KG1 (cell line): ENCODE data around the gene NUP43.
A peak's percentile ranks its signal among the peaks of the same experiment; 100 is the strongest.
"Not testable (repeated sequence)": the region's sequence is repeated elsewhere in the genome, so short reads cannot be mapped to it uniquely, and the experiment has no call there.

Experiments used
- DNase-seq: peaks from one replicate; lab custom pipeline; 2025; lab: John Stamatoyannopoulos, UW

Gene NUP43

DNA sequence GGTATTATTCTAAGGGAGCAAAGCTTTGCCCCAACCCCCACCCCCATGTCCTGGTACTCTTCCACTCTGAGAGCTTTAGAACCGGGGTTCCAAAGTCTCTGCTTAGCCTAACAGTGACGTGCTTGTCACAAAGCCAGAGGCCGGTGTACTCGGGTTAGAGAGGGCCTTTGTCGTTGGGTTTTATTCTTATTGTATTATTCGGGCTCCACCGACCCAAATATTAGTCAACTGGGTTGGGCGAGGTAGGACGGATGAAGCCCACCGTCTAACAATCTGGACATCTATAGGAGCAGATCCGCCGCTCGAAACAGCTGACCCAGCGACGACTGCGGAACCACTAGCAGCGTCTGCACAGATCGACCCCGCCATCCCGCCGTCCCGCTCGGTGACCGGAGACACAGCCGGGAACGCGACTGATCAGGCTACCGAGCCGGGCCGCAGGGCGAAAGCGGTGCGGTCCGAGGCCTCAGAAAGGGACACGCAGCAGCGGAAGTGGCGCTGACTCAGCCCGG is 2.8 kb upstream of the NUP43 start:
- DNase-seq: not testable (repeated sequence)

DNA sequence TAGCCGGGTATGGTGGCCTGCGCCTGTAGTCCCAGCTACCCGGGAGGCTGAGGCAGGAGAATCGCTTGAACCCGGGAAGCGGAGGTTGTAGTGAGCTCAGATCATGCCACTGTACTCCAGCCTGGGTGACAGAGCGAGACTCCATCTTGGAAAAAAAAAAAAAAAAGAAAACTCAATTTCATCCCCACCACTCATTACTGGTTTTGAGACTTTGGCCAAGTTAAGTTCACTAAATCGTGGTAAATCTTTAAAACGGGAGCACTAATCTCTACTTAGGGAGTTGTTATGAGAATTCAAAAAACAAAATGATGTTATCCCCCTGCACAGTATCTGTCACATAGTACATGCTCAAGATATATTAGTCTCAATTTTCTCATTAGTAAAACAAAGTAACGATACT is 1.1 kb downstream of the NUP43 start:
- DNase-seq: not testable (repeated sequence)

DNA sequence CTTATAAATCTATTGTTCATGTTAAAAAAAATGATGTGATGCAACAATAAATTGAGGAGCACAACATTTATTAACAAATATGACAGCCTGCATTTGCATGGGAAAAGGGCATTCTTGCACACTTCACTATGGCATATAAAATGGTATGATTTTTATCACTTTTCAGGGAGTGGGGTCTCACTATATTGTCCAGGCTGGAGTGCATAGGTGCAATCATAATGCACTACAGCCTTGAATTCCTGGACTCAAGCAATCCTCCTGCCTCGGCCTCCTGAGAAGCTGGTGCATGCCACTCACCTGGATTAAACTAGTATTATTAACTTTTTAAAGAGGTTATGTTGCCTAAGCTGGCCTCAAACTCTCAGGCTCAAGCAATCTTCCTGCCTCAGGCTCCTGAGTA is 11.4 kb downstream of the NUP43 start:
- DNase-seq: no peak

DNA sequence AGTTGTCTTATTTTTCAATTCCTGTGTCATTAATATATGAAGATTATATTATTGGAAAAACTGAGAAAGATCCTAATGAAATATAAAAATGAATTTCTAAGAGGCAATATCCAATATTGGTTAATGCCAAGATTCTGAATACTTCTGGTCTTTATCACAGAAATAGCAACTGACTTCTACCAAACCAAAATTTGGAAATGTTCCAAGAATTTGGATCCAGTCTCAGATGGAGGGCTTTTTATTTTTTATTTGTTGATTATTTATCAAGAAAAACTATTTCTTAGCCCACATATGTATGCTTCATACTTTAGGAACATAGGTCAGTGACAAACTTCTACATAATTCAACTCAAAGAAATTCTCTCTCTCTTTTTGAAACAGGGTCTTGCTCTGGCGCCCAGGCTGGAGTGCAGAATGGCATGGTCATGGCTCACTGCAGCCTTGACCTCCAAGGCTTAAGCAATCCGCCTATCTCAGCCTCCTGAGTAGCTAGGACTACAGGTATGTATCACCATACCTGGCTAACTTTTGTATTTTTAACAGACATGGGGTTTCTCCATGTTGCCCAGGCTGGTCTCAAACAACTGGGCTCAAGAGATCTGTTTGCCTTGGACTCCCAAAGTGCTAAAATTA is 13.1 kb downstream of the NUP43 start:
- DNase-seq: no peak

DNA sequence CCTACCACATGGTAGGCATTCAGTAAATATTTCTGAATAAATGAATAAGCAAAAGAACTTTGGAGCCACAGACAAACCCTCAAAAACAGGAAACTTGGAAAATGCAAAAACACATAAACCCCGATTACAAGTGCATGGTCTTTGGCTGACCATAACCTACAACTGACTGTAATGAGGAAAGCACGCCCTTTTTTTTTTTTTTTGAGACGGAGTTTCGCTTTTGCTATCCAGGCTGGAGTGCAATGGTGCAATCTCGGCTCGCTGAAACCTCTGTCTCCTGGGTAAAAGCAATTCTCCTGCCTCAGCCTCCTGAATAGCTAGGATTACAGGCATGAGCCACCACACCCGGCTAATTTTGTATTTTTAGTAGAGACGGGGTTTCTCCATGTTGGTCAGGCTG is 16.5 kb downstream of the NUP43 start:
- no peak for DNase-seq

DNA sequence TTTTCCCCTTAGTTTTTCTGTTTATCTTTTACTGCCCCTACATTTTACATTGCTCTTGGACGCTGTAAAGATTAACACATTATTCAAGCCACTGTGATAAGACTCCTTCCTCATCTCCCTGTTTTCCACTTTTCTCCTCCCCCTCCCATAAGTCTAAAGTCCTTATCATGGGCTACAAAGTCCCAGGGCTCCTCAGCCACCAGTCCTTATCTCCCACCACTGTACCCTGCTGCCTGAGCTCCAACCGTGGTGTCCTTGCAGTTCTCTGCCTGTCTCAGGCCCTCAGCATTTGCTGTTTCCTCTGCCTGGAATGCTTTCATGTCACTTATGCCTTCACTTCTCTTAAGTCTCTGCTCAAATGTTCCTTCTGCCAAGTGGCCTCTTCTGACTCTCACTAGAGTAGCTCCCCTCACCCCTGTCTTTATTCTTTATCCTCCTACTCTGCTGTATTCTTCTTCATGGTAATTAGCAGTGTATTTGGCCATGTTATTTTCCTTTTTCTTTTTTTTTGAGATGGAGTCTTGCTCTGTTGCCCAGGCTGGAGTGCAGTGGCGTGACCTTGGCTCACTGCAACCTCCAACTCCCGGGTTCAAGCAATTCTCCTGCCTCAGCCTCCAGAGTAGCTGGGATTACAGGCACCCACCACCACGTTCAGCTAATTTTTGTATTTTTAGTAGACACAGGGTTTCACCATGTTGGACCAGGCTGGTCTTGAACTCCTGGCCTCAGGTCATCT is 17.7 kb downstream of the NUP43 start:
- DNase-seq: no peak

DNA sequence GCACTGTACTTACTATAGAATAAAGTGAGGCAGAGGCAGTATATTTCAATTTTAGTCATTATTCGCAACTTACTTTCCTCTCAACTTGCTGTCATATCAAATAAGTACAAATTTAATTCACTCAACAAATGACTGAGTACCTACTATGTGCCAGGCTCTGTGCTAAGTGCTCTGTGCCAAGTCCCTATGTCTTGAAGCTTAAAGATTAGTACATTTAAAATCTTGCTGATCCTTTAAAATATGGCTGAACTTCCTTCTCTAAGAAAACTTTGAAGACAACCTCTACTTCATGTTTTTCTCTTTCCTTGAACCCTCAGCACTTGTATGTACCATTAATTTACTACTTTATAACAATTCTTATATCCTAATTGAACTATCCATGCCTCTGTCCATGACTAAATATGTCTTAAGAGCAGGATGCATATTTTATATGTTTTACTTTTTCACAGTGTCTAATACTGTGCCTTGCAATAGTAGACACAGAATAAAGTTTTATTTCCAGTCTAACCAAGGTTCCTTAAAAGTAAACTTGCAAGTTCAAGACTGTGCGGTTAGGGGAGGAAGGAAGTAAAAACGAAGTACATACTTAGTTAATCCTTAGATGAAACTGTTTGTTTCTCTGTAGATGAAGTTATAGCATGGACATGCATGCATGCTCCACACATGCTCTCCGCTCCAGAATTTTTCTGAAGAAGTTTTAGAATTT is 18.4 kb downstream of the NUP43 start:
- peak; percentile 59 for DNase-seq

DNA sequence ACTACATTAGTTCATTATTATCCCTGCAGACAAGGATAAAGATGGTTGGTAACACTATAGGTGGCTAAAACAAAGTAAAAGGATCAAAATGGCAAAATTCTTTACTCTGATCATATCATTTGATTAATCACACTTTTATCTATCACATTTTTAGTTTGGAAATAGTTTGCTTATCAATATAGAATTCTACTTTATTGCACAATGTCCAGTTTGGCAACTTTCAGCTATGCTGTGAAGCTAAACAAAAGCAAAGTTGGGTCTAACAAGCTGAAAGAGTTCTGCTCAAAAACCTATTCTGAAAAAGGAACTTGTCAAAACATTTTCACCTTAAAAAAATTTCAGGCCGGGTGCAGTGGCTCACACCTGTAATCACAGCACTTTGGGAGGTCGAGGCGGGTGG is 20.5 kb downstream of the NUP43 start:
- no peak for DNase-seq

DNA sequence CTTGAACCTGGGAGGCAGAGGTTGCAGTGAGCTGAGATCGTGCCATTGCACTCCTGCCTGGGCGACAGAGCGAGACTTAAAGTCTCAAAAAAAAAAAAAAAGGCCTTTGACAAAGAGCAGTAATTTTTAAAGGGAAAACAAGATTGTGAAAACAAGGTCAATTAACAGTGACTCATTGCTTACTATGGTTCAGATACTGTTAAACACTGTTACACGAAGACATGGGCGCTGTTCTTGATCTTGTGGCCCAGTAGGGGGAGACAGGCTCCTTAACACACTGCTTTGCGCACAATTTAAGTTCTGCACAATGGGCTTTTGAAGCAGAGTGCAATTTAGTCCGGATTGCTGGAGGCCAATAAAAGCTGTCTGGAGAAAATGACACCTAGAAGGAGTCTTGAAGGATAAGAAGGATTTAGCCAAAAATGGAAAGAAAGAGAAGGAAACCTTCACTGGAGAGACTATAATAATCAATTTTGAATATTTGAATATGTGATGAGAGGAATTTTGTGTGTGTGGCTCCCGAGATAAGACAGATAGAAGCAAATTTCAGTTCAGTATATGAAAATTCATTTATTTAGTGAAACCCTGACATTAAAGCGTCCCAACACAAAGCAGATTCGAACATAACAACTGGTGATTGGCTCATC is 22.4 kb downstream of the NUP43 start:
- no peak for DNase-seq

DNA sequence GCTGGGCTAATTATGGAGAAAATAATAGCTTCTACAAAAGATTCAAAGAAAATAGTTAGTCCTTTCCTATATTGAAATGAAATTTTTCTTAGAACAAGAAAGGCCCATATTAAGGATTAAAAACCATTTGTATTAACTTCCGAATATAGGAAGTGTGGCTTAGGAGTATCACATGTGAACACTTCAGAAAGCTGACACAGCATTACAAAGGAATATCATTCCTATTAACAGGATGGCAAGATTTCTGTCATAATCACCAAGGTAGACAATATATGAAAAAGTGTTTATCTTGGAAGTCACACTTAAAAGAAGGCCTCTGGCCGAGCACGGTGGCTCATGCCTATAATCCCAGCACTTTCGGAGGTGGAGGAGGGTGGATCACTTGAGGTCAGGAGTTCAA is 23.1 kb downstream of the NUP43 start:
- no peak for DNase-seq

DNA sequence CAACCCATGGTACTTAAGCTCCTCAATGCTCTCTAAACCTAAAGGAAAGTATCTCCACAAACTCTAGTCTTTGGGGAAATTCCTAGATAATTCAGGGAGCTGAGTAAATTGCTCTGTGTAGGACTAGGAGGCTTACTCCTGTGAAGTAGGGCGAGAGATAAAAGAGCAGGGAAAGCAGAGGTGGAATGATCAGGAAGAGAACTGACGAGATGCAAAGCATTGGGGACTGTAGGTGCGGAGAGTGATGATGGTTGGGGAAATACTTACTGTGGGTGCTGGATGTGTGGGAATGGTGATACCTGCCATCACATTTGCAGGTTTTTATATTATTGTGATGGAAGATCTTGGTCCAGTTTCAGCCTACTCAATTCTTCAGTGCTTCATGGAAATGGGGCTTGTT is 26.8 kb downstream of the NUP43 start:
- DNase-seq: no peak

DNA sequence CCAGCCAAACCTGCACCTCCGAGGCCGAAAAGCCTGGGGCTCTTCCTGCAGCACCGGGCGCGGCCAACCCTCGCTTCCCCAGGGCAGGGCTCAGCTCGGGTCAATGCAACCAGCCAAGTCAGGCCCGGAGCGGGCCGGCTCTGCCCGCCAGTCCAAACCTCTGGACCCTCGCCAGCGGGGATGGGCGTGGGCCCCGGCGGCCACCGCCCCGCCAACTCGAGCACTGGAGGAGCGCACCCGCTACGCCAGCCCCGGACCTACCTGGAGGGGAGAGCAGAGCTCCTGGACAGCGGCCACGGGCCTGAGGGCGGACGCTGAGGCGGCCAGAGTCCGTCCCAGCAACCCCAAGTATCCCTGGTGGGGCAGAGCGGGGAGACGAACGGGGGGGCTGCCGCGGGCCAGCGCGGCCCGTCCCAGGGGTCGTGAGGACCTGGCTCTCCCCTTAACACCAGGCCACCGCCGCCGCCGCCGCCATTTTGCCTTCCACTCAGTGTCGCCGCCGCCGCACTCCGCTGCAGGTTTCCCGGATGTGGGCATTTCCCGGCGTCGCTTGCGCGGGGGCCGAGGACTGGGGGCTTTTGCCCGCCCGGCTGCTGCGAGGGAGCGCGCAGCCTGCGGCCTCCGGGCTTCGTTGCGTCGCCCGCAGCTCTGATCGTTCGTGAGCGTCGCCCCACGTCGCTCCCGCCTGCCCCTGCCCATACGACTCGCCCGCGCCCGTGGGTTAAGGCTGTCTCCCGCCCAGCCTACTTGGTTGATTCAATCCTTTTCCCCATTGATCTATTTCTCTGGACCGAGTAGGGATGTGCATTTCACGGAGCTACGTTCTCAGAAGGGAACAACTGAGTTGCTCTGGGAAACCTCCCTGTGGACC is 28.5 kb downstream of the NUP43 start, which contains the start of gene LATS1:
Gene LATS1, minus strand, starts transcription at position 514 of the 871 bp plus-strand sequence. CDS start 15,975 bp downstream, outside the sequence.
- peak; percentile 64 for DNase-seq

DNA sequence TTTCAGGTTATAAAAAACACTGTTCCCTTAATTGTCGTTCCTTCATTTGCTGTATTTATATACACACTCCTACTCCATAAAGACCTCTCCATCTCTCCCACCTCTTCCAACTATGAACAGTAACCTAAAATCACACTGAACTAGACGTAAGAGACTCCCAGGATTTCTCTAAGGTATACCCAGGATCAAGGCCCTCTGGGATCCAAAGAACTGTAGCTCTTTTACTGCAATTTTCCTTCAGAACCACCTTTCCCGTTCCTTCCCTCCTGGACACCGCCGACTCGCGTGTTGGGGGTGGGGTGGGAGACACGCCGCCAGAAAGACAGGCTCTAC is 29.1 kb downstream of the NUP43 start:
- no peak for DNase-seq

DNA sequence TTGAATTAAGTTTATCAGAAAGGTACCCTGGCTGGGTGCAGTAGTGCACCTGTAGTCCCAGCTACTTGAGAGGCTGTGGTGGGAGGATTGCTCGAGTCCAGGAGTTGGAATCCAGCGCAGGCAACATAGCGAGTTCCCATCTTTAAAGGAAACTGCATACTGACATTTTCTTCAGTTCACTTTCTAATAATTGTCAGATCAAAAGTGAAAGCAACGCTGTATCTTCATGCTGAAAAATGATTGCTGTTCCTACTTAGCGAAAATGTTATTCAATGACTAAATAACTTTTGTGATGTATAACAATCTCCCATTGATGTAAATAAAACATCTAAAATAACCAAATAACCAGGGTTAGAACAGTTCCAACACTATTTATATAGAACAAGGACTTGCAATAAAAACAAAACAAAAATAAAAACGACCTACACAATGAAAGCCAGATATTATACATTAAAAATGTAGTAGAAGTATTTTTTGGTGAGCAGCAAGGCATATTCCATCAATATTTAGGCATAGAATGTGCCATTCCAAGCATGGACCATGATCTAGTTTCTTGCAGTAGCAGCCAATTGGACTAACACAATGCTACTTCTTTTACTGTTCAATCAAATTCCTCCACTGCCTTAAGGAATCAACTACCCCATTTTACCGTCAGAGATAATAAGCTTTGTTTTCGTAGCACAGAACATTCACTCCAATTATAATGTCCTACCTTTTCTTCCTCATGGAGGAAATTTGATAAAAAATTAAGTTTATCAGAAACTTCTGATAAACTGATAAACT is 30.0 kb downstream of the NUP43 start:
- DNase-seq: no peak

DNA sequence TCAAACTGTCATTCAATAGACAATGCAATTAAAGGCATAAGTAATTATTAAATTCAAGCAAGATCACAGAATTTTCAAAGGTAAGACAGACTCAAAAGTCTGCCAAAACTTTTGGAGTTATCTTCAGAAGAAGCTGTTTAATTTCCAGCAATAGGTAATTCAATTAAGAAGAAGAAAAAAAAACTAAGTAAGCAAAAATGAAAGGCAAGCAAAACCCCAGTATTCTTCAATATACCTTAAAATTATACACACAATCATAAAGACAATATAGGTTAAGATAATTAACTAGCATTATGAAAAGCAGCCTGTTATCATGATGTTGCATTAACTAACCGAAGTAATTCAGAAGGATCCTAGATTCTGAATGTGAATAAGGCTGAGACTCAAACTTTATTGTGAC is 31.9 kb downstream of the NUP43 start:
- DNase-seq: no peak

DNA sequence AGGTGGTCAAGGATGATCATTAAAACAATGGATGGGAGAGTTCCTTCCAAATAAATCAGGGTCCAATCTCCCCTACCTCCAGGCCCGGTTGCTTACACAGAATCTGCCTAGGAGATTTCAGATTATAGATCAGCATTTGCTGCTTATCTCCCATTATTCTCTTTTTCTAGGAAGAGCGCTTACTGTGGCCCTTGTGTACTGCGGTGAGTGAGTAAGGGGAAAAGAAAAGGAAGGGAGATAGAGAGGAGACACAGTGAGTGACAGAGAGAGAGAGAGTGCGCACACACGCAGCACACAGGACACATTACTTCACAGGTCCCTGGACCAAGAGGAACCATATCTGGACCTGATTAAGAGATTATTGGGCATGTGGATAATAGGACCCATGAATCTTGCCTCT is 34.6 kb downstream of the NUP43 start:
- DNase-seq: no peak

DNA sequence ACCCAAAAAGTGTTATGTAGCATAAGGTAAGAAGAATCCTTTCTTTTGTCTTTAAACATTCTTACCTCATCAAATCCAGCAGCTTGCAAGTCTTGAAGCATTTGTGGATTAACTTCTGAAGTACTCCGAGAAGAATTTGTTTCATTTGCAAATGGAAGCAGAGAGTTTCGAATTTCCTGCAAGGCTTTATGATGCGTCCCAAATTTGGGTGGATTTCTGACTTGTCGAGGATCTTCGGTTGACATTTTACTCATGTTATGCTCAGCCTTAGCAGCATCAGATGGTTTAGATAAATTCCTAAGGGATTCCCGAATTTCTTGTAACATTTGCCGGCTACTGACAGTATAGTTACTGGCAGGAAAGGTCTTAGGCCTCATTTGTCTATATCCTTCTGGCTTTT is 44.6 kb downstream of the NUP43 start:
- no peak for DNase-seq

DNA sequence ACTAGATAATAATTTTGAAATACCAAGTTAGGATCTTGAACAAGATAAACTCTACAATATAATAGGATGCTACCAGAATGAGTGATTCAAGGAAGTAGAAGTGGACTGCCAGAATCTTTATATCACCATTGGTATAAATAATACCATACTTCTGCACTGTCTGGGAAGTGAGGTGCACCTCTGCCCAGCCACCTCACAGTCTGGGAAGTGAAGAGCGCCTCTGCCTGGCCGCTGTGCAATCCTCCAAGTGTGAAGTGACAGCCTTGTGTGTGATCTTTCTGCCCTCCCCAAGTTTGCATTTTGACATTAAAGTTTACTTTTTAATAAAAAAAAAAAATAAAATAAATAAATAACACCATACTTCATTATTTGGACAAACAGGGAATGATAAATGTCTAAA is 47.2 kb downstream of the NUP43 start:
- DNase-seq: no peak

DNA sequence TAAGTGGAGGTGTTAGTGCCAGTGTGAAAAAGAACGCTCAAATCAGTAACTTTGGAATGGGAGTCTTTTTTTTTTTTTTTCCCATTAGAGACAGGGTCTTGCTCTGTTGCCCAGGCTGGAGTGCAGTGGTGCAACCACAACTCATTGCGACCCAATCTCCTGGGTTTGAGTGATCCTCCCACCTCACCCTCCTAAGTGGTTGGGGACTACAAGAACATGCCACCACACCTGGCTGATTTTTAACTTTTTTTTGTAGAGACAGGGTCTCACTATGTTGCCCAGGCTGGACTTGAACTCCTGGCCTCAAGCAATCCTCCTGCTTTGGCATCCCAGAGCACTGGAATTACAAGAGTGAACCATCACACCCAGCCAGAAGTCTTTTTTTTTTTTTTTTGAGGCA is 48.2 kb downstream of the NUP43 start:
- no peak for DNase-seq

DNA sequence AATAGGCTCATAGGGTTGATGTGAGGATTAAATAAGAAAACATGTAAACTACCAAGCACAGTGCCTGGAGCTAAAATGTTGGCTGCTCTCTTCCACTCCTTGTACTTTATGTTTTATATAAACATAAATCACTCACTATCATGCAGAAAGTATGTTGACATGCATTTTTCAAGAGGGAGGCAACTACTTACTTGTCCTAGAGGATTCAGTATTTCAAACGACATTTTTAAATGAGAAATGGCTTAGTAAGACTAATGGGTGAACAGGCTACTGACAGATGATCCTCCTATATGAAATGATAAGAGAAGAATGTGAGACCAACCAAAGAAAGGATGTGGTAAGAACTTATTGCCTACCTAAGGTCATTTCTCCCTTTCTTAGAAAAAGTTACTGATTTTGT is 49.4 kb downstream of the NUP43 start:
- no peak for DNase-seq

DNA sequence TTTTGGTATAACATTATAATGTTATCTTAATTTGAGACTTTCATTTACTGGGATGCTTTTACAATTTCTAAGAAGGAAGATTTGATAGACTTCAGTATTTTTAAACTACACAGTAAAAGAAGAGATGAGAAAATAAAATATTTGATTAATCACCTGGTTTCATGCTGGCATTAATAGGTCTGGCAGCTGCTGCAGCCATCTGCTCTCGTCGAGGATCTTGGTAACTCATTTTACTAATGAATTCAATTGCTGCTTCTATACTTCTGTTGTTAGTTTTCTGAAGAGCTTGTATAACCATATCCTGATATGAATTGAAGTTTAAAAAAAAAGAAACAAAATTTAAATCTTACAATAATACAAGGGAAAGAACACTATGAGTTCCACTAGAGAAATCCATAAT is 51.4 kb downstream of the NUP43 start:
- DNase-seq: no peak
